HG03045 (cell line): Measurements from ENCODE around the gene STK33.

Experiments
- ATAC-seq: cut with Tn5 transposase; IDR thresholded peaks from one replicate; pipeline ENCODE4 v1.9.1; 2021; ENCODE audit warnings: mild to moderate bottlenecking, moderate library complexity; ENCODE audit not compliant: unreplicated experiment

Gene STK33

DNA sequence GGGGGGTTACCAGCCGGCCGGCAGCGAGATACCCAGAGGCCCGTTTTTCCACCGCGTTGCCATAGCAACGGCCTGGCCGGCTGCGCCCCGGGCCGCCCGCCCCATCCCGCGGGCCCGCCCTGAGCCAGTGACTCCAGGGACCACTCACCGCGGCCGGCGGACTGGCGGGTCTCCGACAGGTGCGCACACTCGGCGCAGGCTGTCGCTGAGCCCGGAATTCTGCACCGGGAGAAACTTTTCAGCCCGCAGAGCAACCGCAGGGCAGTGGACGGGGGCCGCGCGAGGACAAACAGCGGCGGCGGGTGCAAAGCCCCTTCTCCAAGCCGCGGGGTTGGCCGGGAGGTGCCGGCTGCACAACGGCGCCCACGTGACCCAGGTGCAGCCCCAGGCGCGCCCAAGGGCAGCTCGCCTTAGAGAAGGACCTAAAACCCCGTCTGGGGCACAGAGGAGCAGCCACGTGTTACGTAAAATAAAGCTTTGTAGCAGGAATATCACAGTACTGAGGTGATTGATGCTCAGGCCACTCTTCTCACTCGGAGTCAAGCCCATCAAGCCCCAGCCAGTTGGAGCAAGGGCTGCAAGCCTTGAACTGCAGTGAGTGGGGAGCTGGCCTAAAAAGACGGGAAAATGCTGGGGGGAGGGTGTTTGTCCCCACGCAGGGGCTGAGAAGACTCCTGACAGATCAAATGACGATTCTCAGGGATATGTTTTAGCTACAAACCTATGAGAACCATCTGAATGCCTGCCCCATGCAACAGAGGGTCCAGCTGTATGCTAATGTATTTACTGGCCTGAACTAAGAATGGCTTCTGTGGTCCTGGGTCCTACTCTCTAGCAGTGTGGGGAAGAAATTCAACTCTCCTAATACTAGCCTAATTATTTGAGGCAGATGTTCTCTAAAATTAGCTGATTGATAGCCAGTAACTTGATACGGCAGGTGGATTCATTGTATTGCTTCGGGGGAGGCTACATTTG, at the start of gene STK33:
Gene STK33, minus strand, starts transcription at position 294 of the 975 bp plus-strand sequence. CDS start 119,323 bp downstream, outside the sequence.
- peak; percentile 94 for ATAC-seq

- no peak for ATAC-seq
Measured at GRCh38 chr11:8642196-8642841, 48.3 kb upstream of the STK33 start.

- no peak for ATAC-seq
Measured at GRCh38 chr11:8641332-8641731, 47.3 kb upstream of the STK33 start.

- ATAC-seq, result no peak
Measured at GRCh38 chr11:8640267-8640906, 46.4 kb upstream of the STK33 start.

- ATAC-seq, result no peak
Measured at GRCh38 chr11:8639655-8640054, 45.6 kb upstream of the STK33 start.

- ATAC-seq, result no peak
Measured at GRCh38 chr11:8638300-8638699, 44.3 kb upstream of the STK33 start.

DNA sequence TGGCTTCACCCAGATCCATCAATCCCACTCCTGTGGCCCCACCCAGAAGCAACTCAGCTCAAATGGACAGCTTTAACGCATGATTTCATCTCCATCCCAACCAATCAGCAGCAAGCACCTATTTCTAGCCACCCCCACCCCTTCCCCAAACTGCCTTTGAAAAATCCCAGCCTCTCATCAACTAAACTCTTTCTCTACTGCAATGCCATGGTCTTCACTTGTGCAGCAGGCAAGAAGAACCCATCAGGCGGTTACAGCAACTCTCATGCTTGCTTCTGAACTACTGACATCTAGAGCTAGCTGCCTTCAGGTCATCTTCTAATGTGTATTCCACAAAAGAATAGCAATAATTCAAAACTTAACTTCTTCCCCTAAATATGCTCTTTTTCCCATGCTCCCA, 42.1 kb upstream of the STK33 start:
- ATAC-seq, result no peak

DNA sequence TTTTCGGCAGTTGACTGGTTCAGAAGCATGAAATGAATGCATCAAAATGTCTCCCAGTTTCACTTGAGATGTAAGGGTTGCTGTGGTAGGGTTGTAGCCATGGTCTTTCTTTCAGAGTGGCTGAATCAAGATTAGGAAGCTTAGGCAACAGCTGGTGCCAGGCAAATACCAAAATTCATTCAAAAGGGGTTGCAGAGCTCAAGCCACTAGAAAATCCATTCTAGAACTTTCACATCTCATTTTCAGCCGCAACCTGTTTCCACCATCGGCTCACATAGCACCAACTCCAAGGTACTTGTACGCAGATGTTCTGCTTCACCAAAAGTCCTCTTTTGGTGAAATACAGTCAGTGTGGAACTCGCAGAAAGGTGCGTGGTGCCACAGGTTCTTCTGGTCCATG, 40.5 kb upstream of the STK33 start:
- no peak for ATAC-seq

- ATAC-seq, result no peak
Measured at GRCh38 chr11:8631395-8632118, 37.5 kb upstream of the STK33 start.

DNA sequence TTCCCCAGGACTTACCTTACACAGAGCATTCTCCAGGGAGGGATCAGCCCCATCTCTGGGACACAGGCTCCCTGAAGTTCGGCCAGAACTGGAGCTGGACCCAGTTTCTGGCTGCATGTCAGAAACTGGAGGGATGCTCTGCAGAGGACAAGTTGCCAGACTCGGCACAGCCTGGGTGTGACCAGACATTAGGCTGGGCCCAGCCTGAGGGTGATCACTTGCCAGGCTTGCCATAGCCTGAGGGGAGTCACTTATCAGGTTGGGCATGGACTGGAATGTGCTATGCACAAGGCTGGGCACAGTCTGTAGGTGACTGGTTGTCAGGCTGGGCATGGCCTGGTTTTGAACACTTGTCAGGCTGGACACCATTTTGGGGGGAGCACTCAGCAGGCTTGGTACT, 30.7 kb upstream of the STK33 start:
- no peak for ATAC-seq

DNA sequence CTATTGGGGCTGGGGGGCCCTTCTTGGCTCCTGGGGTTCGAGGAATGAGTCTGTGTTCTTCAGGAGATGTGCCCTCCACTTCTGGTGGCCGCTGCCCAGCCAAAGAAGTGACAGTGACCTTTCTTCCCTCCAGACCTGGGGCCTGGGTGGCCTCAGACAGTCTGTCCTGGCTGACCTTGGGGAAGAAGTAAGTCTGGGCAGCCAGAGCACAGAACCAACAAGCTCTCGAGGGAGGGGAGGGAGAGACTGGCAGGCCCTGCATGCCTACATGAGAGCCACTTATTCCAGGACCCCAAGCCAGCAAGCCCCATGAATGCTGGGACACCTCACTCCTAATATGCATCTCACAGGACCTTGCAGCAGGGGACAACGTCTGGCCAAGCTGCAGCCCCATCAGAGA, 27.1 kb upstream of the STK33 start:
- ATAC-seq, result no peak

- ATAC-seq, result no peak
Measured at GRCh38 chr11:8617063-8617462, 23.0 kb upstream of the STK33 start.

DNA sequence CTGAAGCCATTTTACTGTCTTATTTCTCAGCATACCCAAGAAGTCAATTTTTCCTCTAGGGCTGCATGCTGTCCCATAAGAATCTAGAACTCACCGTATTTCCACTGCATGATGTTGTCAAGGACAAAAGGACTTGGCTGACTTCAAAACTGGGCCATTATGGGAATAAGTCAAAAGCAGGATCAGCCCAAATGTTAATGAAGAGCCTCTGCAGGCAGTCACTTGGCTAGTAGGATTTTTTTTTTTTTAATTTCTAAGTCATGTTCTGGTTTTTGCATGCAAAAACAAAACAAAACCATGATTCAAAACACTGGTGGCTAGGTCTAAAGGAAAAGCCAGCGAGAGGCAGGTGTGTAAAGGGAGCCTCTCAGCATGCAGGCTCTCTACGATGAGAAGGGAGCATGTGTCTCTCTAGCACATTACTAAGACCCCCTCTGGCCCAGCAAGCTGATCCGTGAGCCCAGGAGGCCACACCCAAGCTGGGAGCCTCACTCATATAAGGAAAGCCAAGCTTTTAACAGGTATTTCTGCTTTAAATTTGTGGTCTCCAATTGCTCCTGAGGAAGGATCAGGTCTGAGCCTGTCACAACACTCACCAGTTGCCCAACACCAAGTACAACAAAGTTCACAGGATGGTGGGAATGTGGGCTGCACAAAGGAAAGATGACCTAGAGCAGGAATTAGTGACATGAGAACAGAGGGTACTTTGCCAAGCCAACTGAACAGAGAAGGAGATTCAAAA, 21.4 kb upstream of the STK33 start:
- no peak for ATAC-seq

GRCh38 chr11:8614497-8614896, 20.5 kb upstream of the STK33 start:
- ATAC-seq, result no peak

DNA sequence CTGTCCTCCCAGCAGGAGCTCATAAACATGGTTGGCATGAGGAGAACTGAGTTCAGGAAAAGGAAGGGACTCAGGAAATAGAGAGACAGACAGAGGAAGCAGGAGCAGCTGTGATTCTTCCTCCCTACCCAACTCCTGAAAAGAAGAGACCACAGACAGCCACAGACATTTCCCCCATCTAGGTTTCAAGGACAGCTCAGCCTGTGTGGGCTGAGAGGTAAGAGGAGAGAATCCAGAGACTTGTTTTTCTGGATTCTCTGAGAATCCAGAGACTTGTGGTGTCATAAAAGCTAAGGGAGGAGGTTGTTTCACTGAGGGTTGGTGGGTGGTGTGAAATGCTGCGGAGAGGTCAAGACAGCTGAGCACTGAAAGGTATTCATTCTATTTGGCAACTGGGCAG, 19.0 kb upstream of the STK33 start:
- ATAC-seq, result no peak

- ATAC-seq, result no peak
Measured at GRCh38 chr11:8612522-8612921, 18.5 kb upstream of the STK33 start.

- ATAC-seq, result no peak
Measured at GRCh38 chr11:8610532-8611116, 16.6 kb upstream of the STK33 start.

- no peak for ATAC-seq
Measured at GRCh38 chr11:8608652-8609051, 14.6 kb upstream of the STK33 start.

- ATAC-seq, result no peak
Measured at GRCh38 chr11:8605971-8606563, 12.0 kb upstream of the STK33 start.
